ENCODE data around the gene ZNF260.
"Not testable (repeated sequence)": the region's sequence is repeated elsewhere in the genome, so short reads cannot be mapped to it uniquely, and the experiment has no call there.

Gene ZNF260

GRCh38 chr19:36528194-36528920 is at the start of gene ZNF260:
TSS of gene ZNF260 (minus strand) at chr19:36528271. CDS start at chr19:36515238, 13,033 bp downstream.
- DNase-seq (ENCODE audit: low read depth) = peak; percentile 92

DNA sequence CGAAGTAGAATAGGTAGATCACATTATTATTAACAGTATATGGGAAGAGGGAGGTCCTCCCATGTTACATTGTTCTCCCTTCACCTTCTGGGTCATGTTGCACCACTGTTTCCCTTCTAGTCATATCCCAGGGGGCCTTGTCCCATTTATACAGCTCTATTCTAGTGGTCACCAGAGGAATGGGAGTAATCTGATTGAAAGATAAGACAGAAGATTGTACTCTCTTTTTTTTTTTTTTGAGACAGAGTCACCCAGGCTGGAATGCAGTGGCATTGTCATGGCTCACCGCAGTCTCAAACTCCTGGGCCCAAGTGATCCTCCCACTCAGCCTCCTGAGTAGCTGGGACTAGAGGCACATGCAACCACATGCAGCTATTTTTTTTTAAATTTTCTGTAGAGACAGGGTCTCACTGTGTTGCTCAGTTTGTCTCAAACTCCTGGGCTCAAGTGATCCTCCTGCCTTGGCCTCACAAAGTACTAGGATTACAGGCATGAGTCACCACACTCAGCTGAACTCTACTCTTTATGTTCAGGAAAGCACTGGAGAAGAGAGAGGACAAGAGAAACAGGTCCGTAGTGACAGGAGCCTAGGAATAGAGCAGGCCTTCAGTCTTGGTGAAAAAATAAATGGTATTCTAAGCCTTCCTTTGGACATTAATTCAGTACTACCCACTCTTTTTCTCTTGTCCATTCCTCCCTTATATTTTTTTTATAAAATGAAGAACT is 49.4 kb upstream of the ZNF260 start:
- DNase-seq (ENCODE audit: low read depth) = no peak

GRCh38 chr19:36574741-36575140 is 46.7 kb upstream of the ZNF260 start:
- no peak for DNase-seq (ENCODE audit: low read depth)

DNA sequence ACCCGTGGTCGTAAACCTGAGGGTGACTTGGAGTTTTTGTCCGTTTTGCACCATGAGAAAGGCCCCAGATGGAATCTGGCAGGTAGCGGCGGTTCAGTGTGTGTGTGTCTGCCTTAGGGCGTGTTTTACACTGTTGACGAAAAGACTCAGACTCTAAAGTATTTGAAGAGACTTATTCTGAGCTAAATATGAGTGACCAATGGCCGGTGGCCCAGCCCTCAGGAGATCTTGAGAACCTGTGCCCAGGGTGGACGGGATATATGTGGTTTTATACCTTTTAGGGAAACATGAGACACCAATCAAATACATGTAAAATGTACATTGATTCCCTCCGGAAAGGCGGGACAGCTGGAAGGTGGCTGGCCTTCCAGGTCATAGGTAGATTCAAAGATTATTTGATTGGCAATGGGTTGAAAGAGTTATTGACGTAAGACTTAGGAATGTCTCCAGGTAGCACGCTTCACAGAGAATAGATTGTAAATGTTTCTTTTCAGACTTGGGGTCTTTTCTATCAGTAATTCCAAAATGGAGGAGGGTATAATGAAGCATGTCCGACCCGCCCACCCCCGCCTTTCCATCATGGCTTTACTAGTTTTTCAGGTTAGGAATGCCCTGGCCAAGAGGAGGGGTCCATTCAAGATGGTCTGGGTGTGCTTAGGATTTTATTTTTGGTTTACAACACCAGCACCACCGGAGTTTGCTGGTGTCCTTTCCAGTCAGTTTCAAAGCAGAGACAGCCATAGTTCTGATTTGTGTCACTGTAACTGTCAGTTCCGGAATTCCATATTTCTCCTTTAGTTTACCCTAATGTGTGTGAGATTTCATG is 46.0 kb upstream of the ZNF260 start:
- no peak for DNase-seq (ENCODE audit: low read depth)

GRCh38 chr19:36573020-36573894 is 45.2 kb upstream of the ZNF260 start, which contains the start of gene ZNF529:
TSS of gene ZNF529 (minus strand) at chr19:36573292. CDS start at chr19:36572346, 946 bp downstream.
- DNase-seq (ENCODE audit: low read depth) = peak; percentile 92

- DNase-seq (ENCODE audit: low read depth) = no peak
Observed at GRCh38 chr19:36572593-36573019, 44.5 kb upstream of the ZNF260 start.

DNA sequence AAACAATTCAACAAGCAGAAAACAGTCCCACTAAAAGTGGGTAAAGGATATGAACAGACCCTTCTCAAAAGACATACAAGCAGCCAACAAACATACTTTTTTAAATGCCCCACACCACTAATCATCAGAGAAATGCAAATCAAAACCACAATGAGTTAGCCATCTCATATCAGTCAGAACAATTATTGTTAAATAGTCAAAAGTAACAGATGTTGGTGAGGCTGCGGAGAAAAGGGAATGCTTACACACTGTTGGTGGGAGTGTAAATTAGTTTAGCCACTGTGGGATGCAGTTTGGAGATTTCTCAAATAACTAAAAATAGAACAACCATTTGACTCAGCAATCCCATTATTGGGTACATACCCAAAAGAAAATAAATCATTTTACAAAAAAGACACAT is 36.3 kb upstream of the ZNF260 start:
- DNase-seq (ENCODE audit: low read depth) = no peak

GRCh38 chr19:36547001-36547732 is 19.1 kb upstream of the ZNF260 start:
- DNase-seq (ENCODE audit: low read depth) = no peak

- DNase-seq (ENCODE audit: low read depth) = no peak
Observed at GRCh38 chr19:36528921-36529518, 949 bp upstream of the ZNF260 start.

GRCh38 chr19:36527873-36528193 is 238 bp downstream of the ZNF260 start:
- no peak for DNase-seq (ENCODE audit: low read depth)

- DNase-seq (ENCODE audit: low read depth) = no peak
Observed at GRCh38 chr19:36527341-36527740, 730 bp downstream of the ZNF260 start.

DNA sequence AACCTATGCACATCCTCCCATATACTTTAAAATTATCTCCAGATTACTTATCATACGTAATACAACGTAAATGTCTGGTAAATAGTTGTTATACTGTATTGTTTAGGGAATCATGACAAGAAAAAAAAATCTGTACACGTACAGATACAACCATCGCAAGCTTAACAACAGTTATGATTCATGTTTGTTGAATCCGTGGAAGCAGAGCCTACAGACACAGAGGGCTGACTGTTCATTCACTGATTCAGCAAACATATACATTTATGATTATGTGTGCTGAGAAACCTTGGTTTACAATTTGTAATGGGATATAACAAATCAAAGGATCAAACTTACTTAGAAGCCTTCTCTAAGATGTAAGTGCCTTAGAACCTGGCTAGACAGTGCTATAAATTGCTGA is 1.5 kb downstream of the ZNF260 start:
- no peak for DNase-seq (ENCODE audit: low read depth)

DNA sequence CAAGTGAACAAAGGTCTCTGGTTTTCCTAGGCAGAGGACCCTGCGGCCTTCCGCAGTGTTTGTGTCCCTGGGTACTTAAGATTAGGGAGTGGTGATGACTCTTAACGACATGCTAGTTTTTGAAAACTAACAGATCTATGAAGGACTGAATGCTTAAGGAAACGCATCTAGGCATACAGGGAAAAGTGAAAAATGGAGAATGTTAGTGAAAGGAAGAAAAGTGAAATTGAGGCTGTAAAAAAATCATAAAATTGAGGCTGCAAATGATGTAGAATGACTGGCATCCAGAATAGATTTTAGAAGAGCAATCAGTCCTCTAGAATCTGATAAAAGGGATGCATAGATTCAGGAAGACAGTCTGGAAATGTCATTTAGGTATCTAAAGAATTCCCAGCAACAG is 3.5 kb downstream of the ZNF260 start:
- no peak for DNase-seq (ENCODE audit: low read depth)

DNA sequence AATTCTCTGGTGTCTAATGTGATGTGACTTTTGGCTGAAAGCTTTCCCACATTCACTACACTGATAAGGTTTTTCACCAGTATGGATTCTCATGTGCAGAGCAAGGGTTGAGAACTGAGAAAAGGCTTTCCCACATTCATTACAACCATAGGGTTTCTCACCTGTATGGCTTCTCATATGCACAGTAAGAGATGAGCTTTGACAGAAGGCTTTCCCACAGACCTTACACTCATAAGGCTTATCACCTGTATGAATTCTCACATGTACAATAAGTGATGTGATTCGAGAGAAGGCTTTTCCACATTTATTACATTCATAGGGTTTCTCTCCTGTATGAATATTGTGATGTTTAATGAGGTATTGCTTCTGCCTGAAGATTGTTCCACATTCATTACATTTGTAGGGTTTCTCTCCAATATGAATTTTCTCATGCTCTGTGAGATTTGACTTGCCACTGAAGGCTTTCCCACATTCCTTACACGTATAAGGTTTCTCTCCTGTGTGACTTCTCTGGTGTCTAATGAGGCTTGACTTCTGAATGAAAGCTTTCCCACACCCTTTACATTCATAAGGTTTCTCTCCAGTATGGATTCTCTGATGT is 14.0 kb downstream of the ZNF260 start:
- DNase-seq (ENCODE audit: low read depth) = no peak

GRCh38 chr19:36508325-36508724 is 19.7 kb downstream of the ZNF260 start:
- no peak for DNase-seq (ENCODE audit: low read depth)

DNA sequence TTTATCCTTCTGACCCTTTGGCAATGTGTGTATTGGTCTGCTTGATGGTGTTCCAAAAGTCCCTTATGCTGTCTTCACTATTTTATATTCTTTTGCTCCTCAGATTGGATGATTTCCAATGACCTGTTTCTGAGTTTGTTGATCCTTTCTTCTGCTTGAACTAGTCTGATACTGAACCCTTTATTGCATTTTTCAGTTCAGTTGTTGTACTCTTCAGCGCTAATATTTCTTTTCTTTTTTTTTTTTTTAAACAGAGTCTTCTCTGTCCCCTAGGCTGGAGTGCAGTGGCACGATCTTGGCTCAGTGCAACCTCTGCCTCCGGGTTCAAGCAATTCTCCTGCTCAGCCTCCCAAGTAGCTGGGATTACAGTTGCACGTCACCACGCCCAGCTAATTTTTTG is 26.1 kb downstream of the ZNF260 start:
- DNase-seq (ENCODE audit: low read depth) = no peak

GRCh38 chr19:36497001-36497400 is 31.1 kb downstream of the ZNF260 start:
- DNase-seq (ENCODE audit: low read depth) = no peak

DNA sequence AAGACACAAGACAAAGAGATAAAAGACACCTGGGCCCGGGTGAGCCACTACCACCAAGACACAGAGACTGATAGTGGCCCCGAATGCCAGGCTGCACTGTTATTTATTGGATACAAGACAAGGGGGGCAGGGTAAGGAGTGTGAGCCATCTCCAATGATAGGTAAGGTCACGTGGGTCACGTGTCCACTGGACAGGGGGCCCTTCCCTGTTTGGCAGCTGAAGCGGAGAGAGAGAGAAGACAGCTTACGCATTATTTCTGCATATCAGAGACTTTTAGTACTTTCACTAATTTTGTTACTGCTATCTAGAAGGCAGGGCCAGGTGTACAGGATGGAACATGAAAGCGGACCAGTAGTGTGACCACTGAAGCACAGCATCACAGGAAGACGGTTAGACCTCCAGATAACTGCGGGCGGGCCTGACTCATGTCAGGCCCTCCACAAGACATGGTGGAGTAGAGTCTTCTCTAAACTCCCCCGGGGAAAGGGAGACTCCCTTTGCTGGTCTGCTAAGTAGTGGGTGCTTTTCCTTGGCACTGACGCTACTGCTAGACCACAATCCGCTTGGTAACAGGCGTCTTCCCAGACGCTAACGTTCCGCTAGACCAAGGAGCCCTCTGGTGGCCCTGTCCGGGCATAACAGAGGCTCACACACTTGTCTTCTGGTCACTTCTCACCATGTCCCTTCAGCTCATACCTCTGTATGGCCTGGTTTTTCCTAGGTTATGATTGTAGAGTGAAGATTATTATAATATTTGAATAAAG is 35.2 kb downstream of the ZNF260 start:
- DNase-seq (ENCODE audit: low read depth) = peak; percentile 48

DNA sequence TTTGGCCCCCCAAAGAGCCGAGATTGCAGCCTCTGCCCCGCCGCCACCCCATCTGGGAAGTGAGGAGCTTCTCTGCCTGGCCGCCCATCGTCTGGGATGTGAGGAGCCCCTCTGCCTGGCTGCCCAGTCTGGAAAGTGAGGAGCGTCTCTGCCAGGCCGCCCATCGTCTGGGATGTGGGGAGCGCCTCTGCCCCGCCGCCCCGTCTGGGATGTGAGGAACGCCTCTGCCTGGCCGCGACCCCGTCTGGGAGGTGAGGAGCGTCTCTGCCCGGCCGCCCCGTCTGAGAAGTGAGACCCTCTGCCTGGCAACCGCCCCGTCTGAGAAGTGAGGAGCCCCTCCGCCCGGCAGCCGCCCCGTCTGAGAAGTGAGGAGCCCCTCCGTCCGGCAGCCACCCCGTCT is 37.2 kb downstream of the ZNF260 start:
- not testable (repeated sequence) for DNase-seq (ENCODE audit: low read depth)

Data from CMK (cell line).